NCI-H187 (cell line): ENCODE results near the gene CABP7.
A peak's percentile ranks its signal among the peaks of the same experiment; 100 is the strongest.

Source experiments
- DNase-seq, 2 experiments: peaks; one replicate each; lab custom pipeline; 2025; lab: John Stamatoyannopoulos, UW

The CABP7 gene

DNA sequence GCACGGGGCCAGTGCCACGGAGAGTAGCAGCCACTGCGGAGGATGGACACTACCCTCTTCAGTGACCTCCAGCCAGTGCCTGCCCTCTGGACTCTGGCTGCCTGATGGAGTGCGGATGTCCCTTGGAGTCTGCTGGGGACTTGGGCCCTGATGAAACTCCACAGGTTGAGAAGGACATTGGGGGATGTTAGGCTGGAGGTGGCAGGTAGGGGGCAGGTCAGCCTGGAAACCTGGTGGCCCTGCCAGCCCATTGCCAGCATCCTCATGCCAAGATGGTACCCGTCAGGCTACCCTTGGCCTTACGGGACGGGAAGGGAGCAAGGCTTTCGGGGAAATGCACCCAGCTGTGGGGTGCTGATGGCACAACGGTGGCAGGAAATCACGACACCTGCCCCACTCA lies 4.0 kb downstream of the CABP7 start:
- no peak for DNase-seq

DNA sequence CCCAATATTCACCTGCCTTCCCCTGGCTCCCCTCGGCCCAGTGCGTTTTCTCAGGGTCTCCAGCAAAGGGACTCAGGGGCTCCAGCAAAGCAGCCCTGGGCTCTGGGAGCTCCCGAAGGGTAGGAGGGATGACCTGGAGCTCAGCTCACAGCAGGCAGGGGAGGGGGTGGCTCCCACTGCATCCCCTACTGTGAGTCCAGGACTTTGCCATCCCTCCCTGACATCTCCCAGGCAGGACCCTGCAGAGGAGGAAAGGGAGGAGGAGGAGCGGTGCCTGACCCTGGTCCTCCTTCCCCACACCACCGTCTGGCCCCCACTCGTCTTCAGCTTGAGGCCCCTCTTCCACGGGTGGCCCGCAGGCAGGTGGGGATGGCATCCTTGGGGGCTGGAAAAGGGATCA lies 5.0 kb downstream of the CABP7 start:
- DNase-seq = no peak

DNA sequence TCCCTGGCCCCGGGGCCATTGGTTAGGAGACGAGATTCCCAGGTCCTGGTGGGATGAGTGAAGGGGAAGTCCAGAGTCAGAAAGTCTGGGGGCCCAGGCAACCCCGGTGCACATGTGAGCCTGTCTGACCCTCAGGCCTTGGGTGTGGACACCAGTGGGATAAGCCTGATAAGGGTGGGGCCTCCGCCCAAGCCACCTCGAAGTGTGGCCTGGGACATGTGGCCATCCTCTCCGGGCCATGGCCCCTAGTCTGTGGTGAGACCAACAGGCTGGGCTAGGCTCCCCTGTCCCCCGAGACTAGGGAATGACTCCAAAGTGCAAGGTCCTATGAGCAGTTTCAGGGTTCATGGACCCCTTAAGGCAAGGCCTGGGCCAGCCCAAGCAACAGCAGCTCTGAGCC lies 6.3 kb downstream of the CABP7 start:
- DNase-seq = no peak

DNA sequence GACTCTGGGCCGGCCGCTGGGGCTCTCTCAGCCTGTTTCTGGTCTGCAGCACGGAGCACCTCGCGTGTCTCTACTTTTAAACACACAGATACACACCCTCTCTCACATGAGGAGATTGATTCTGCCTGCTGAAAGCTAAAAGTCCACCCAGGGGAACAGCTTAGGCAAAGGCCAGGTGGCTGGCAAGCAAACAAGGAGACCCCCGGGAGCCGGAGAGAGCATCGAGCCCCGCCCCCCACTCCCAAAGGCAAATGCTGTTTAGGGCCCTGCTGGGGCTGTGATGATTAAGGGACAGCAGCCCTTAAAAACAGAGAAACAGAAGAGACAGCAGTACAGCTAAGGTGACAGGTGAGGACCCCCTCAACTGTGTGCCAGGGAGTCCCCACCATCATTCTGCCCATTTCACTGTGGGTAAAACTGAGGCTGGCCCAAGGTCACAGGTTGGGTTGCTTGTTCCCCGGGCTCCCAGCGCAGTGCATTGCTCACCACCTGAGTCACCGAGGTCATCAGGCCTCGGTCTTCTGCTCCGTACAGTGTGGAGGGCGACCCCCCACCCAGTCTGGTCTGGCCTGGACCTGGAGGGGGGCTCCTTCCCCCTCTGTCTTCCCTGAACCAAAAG lies 6.8 kb downstream of the CABP7 start:
- DNase-seq = no peak

DNA sequence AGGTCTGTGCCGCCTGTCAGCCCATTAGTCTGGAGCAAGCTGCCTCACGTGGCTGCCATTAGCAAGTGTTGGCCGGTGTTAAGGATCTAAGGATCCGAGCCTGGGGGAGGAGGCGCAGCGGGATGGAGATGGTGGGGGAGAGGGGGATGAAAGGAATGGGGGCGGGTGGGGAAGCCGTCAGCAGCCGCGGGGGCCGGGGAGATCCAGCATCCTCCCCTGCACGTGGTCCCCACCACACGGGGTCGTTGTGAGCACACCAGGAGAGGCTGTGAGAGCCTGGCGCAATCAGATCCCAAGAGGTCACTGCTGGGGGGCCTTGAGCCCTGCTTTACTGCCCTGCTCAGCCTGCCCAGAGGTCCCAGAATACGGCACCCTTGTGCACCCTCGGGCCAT lies 7.3 kb downstream of the CABP7 start:
- no peak for DNase-seq

DNA sequence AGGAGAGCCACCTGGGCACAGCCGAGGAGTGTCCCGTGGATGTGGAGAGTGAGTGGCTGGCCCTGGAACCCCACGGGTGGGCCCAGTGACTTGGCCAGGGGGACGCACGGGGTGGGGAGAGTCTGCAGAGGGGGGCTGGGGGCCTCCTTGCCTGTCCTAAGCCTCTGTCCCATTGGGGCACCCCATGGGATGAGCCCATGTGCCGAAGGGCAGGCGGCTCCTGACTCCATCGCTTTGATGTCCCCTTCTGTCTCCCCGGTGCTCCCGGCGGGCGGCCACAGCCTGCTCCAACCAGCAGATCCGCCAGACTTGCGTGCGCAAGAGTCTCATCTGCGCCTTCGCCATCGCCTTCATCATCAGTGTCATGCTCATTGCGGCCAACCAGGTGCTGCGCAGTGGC lies 9.4 kb downstream of the CABP7 start:
- no peak for DNase-seq

DNA sequence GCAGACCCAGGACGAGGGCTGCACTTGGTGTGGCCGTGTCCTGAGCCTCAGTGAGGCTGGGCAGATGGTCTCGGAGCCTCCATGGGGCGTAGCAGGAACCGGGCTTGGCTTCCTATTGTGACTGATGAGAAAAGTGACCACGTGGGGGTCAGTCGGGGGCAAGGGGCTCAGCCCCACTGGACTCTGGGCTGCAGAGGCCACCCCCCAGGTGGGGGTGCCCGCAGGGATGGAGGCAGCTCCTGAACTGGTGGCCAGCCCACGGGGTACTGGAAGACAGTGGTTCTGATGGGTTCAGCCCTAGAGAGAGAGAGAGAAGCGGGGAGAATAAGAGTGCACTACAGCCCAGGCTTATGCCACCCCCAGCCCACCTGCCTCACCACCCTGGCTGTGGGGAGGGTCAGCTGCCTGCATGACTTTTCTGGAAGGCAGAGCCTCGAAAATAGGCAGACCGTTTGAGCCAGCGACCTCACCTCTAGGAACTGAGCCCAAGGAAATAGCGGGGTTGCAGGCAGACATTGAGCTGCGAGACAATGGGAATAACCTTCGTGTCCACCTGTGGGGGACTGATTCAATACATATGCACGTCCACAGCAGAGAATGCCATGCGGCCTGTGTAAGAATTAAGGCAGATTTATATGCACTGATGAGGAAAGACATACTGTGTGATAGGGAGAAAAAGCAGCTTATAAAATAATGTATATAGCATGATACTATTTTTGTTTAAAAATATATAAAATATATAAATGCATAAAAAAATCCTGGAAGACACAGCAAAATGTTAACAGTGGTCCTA lies 11.5 kb downstream of the CABP7 start:
- no peak for DNase-seq

DNA sequence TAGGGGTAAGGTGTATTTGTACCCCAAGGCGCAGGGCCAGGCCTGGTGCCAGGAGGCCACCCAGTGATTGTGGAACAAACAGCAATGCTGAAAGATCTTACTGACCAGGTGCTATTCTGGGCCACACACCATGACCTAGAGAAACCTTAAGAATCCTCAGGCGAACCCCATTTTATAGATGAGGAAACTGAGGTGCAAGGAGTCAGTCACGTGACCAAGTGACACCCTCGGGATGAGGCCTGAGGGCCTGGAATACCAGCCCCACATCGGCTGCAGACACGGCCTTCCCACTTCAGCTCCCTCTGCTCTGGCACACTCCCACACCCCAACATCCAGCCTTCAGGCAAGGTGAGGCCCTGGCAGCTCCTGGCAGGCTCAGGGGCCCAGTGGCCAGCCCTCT lies 13.1 kb downstream of the CABP7 start:
- DNase-seq = peak in 1 of 2 experiments; percentile 49

DNA sequence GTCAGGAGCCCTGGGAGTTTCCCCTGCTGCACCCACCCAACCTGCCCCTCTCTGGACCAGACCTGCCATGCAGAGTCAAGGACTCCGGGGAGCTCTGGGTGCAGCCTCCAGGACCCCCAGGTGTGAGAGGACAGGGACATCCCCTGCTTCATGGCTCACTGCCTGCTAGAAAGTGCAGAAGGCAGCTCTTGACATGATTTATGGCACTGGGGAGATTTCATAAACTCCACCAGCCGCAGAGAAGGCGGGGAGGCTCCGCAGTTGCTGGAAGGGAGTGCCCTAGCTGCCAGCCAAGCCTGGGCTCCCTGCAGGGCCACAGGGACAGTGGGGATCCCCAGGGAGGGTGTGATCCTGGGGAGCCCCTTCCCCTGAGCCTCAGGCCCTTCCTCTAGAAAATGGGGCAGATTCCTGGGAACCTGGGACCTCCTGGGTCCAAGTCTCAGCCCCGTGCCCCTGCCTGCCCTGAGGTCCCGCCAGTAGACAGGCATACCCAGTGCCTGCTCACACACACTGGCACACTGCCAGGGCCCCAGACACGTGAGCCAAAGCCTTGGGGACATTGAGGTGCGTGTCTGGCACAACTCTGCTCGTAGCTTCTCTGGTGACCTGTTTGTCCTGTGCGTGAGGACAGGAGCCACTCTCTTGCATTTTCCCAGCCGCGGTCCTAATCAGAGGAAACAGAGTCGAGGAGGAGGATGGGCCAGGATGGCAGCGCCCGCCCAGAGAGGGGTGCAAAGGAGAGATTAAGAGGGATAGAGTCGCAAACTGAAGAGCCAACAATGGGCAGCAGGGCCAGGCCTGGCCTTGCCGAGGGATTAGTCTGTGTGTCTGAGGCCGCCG lies 13.8 kb downstream of the CABP7 start:
- peak; percentile 53 to 74 for DNase-seq

DNA sequence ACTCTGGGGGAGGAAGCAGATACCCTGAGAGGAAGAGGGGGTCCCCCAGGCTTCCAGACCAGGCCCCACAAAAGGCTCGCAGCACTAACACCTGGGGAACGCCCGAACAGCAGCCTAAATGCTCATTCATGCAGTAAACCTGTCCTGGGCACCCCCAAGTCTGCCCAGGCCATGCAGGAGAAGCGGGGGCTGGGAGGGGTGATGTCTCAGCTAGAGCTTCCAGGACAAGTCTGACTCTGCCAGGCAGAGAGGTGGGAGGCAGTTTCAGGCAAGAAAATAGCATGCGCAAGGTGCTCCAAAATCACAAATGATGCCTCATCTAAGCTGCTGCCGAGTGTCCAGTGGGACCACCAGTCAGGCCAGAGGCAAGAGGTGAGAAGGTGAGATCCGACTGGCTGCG lies 14.6 kb downstream of the CABP7 start:
- no peak for DNase-seq

DNA sequence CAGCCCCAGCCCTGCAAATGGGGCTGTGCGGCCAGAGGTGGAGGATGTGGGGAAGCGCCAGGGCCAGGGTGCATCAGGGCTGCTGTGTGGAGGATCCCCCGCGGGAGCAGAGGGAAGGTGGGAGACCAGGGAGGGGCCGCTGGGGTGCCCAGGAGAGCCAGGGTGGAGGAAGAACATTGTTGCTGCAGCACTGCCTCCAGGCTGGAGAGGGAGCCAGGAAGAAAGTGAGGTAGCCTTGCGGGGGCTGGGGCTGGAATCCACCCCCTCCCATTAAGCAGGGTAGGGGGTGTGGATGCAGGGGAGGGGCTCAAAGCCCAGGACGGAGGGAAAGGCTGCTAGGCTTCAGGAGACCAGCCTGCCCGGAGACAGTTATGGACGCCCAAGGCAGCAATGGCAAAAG lies 15.0 kb downstream of the CABP7 start:
- no peak for DNase-seq

DNA sequence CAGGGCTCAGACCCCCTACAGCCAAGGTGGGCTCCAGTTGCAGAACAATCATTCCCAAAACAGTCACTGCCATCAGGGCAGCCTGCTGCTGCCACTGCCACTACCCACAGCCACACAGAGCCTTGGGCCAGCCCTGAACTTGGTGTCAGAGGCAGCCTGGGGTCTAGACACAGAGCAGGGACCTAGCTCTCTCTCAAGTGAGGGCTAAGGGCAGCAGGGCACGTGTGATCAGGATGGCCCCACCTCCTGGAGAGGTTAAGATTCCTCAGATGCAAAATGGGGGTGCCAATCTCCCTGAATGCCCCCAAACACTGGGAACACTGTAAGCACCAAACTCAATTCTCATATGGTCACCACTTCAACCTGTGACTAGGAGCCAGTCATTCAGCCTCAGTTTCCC lies 15.6 kb downstream of the CABP7 start:
- DNase-seq = no peak

DNA sequence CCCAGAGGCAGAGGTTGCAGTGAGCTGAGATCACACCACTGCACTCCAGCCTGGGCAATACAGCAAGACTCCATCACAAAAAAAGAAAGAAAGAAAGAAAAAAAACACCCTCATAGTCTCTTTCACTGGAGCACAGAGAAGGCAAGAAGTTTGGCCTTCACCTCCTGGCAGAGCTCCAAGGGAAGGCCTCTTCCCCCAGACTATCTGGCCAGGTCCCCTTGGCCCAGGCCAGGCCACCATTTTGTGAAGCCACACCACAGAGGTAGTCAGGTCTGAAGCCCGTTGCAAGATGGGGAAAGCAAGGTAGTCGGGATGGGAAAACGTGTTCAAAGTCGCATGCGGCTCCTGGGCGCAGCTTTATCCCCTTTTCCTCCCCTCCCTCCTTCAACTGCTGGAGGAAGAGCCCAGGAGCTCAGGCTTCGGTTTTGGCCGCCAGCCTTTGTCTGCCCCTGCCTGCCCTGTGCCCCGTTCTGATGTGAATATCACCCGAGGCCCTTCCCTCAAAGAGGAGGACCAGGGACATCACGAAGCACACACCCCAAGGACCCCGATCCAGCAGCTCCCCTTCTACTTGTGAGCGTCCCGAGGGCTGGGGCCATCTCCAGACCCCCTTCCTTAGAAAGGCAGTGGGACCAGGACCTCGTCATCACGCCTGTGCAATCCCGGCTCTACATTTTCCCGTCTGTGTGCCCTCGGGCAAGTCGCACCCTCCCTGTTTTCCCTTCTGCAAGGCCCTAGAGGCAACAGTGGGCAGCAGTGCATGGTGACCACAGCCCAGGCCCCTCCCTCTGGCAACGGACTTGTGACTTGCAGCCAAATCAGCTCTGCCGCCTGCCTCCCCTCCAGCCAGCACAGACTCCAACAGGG lies 17.7 kb downstream of the CABP7 start:
- DNase-seq = no peak

DNA sequence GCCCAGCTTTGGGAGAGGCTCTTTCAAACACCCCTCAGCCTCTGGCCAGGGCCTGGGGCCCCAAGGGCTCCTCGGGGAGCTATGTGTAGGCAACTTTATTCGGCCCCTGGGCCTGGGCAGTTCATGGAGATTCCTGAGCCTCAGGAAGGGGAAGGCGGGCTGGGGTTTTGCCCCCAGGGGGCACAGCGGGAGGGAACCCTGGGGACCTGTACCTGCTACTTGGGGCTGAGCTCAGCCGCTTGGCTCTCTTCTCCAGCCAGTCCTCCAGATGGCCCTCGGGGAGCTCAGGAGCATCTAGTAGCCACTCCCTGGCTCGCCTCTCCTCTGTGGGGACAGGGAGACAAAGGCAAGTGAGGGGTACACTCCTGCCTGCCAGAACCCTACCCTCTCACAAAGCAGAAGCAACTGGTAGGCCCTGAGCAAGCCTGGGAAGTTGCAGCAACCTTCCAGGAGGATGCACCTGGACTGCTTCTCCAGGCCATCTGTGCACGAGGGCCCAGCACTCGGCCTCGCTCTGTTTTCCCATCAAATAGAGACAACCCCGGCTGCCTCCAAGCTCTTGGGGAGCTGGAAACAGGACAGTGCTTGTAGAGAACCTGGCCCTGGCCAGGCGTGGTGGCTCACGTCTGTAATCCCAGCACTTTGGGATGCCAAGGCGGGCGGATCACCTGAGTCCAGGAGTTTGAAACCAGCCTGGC lies 18.5 kb downstream of the CABP7 start:
- no peak for DNase-seq

DNA sequence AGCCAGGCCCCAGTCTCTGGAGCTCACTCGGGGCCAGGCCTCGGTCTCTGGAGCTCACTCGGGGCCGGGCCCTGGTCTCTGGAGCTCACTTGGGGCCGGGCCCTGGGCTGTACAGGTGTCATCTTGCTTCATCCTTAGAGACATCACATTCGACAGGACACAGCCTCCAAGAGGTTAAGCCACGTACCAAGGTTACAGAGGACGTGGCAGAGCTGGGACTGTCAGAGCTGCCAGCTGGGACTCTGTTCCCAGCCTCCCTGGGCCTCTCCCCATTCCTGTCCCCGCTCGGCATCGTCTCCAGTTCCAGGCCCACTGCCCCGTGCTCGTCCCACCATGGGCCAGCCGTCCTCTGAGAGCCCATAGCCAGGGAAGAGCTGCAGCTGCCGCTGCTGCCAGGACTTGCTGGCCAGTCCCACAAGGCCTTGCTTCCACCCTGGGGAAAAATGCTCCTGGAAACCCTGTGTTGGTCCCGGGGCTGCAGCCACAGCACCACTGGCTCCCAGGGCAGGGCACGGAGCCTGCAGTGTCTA lies 19.6 kb downstream of the CABP7 start:
- no peak for DNase-seq

DNA sequence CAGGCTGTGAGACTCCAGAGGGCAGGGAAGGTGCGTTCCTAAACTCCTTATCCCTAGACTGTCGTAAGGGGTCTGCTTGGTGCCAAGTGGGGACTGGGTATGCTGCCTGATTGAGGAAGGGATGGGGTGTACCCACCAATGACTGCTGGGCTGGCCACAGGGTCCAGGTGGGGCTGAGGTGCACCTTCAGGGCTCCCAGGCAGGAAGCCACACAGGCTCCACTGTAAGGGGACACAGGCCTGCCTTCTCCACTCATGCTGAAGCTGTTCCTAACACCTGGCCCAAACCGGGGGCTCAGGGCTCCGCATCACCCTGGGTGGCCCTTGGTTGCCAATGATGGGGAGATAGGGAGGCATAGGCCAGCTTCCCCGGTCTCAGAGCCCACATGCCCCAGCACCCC lies 20.4 kb downstream of the CABP7 start:
- no peak for DNase-seq

DNA sequence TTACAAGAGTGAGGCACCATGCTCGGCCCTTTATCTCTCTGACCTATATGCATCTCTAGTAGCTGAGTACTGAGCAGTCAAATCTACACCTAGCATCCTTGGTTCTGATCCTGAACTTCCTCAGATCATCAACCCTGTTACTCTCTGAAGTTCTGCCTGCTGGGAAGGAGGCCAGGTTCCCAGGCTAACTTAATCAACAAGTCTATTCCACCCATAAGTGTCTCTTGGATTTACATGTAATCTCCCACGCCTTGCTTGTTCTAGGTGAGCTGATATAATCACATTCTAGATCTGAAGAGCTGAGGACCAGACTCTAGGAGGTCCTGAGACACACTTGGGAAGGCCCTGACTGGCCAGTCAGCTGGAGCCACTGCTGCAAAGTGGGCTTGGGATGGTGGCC lies 22.1 kb downstream of the CABP7 start:
- DNase-seq = no peak

DNA sequence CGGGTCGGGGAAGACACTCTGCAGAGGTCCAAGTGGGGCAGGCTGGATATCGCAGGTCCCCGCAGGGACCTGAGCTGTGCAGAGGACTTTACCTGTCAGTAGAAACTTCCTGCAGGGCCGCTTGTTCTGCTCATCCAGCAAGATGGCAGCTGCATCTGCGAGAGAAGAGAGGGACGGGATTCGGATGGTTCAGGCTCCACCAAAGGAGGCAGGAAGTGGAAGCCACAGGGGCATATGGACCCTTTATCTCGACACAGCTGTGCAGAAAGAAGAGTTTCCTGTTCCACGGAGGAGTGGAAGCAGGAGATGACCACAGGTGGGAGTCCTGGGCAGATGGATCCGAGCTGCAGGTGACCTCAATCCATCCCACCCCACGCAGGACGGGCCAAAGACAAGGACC lies 22.5 kb downstream of the CABP7 start:
- DNase-seq = no peak

DNA sequence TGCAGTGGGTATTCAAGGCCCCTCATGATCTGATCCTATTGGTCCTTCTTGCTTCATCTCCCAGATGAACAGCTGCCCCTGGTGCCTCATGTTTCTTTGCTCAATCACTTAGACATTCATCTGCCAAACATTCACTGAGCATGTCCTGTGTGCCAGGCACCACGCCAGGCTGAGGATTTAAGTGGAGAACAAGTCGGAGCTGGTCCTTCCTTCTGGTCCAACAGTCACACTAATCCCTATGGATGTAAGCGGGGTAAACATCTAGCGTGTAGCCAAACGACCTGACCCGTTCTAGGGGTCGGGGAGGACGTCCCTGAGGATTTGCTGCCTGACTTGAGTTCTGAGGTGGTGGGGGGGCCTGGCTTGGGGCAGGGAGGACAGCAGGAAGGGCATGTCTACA lies 25.1 kb downstream of the CABP7 start:
- peak in 1 of 2 experiments; percentile 26 for DNase-seq

DNA sequence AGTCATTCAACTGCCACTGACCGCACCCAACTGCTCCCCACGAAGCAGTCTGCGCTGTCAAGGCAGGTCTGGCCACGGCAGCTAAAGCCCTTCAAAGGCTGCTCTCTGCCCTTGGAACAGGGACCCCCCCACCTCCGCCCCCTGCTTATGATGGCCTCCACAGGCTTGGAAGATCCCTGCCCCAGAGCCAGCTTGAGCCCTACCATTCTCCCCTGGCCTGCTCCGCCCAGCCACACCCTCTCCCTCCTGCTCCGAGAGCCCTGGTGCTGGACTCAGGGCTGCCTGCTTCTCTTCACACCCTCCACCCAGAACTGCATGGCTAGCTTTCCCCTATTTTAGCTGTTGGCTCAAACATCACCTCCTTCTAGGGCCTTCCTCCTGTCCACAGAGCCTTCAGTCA lies 28.0 kb downstream of the CABP7 start:
- no peak for DNase-seq

DNA sequence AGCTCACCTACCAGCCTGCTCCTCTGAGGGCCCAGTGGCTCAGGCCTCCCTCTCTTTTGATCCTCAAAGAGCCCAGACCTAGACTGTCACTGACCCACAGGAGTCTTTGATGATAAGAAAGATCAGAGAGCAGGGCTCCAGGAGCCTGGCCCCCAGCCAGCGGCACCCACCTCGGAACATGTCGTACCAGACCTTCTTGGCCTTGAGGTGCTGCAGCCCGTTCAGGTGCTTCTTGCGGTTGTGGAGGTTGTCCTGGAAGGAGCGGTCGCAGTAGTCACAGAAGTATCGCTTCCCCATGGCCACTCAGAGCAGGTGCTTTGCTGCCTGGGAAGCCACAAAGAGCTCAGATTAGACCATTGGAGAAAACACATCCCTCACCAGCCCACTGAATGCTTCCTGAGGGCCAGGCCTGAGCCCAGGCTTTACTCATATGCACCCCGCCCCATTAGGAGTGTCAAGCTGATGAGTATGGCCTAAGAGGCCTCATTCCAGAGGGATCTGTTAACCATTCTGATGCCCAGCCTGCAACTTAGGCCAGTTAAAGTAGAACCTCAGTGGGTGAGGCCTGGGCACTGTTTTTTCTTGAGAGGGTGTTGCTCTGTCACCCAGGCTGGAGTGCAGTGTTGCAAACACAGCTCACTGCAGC lies 28.6 kb downstream of the CABP7 start:
- no peak for DNase-seq
